GM21360 (cell line): Measurements from ENCODE around the gene SLC1A7.

Source experiments
- ATAC-seq: cut with Tn5 transposase; IDR thresholded peaks from one replicate; pipeline ENCODE4 v1.9.1; 2021; ENCODE audit warnings: mild to moderate bottlenecking, moderate library complexity; ENCODE audit not compliant: unreplicated experiment

Gene SLC1A7

GRCh38 chr1:53065391-53065790 is 77.0 kb downstream of the SLC1A7 start:
- ATAC-seq: no peak

GRCh38 chr1:53063744-53064515 is 78.5 kb downstream of the SLC1A7 start:
- ATAC-seq: no peak

- ATAC-seq: no peak
Observed at GRCh38 chr1:53062708-53063591, 79.5 kb downstream of the SLC1A7 start.

- ATAC-seq: no peak
Observed at GRCh38 chr1:53061859-53062707, 80.4 kb downstream of the SLC1A7 start, which contains the start of gene PODN. PODN (plus strand) TSS chr1:53062213; CDS start chr1:53069856, 7,643 bp downstream.

GRCh38 chr1:53061123-53061858 is 81.1 kb downstream of the SLC1A7 start:
- no peak for ATAC-seq

GRCh38 chr1:53060579-53060978 is 81.9 kb downstream of the SLC1A7 start:
- ATAC-seq: no peak

GRCh38 chr1:53057127-53057526 is 85.3 kb downstream of the SLC1A7 start:
- no peak for ATAC-seq

GRCh38 chr1:53051676-53052075 is 90.8 kb downstream of the SLC1A7 start:
- ATAC-seq: no peak

- no peak for ATAC-seq
Observed at GRCh38 chr1:53050310-53050709, 92.1 kb downstream of the SLC1A7 start.

- ATAC-seq: no peak
Observed at GRCh38 chr1:53049574-53049967, 92.9 kb downstream of the SLC1A7 start.

GRCh38 chr1:53048960-53049573 is 93.4 kb downstream of the SLC1A7 start:
- no peak for ATAC-seq

- ATAC-seq: no peak
Observed at GRCh38 chr1:53047737-53048736, 94.4 kb downstream of the SLC1A7 start.

GRCh38 chr1:53046930-53047329 is 95.5 kb downstream of the SLC1A7 start:
- no peak for ATAC-seq

GRCh38 chr1:53044926-53045325 is 97.5 kb downstream of the SLC1A7 start:
- ATAC-seq: no peak

GRCh38 chr1:53043271-53043670 is 99.2 kb downstream of the SLC1A7 start:
- ATAC-seq: no peak

GRCh38 chr1:53038566-53038965 is 103.9 kb downstream of the SLC1A7 start:
- no peak for ATAC-seq
